Natural killer cell (primary cell): Measurements from ENCODE around the gene AHRR. TPM values are rescaled to one million over a fixed set of nuclear protein-coding genes. Genes with fewer than 3 reads are reported as not detected.

ENCODE experiments used
- ATAC-seq, 3 donors: fragments of 150-1000 bp in 2 of 3; fragments of 200-7000 bp in 1 of 3; cut with Tn5 transposase; 1 replicate in 1 of 3; 2 replicates in 2 of 3; pipeline ENCODE4 v1.10.0; 2021; ENCODE audit warnings: mild to moderate bottlenecking in 2 of 3, moderate library complexity in 2 of 3
- DNase-seq, 2 donors: peaks; one replicate each; pipeline versions ENCODE4 v3.0.0 to v3.0.0-alpha.2; 2013 to 2021; ENCODE audit warnings: mixed read lengths in 1 of 2
- H3K27ac ChIP-seq: one replicate; pipeline ENCODE4 v1.5.1; 2013; ENCODE audit warnings: mild to moderate bottlenecking, low read length
- H3K27me3 ChIP-seq: one replicate; pipeline ENCODE4 v1.6.1; 2013; ENCODE audit warnings: low read length; ENCODE audit not compliant: control insufficient read depth, insufficient read depth
- H3K36me3 ChIP-seq: one replicate; pipeline ENCODE4 v1.6.1; 2013; ENCODE audit warnings: low read length; ENCODE audit not compliant: control insufficient read depth, insufficient read depth
- H3K4me1 ChIP-seq: one replicate; pipeline ENCODE4 v1.6.1; 2013; ENCODE audit warnings: low read length; ENCODE audit not compliant: control insufficient read depth, insufficient read depth
- H3K4me3 ChIP-seq: one replicate; pipeline ENCODE4 v1.5.1; 2013; ENCODE audit warnings: low read length
- H3K9me3 ChIP-seq: one replicate; pipeline ENCODE4 v1.6.1; 2013; ENCODE audit warnings: low read length; ENCODE audit not compliant: control insufficient read depth, insufficient read depth
- H3K27ac Mint-ChIP-seq, 2 donors: one replicate each; pipeline ENCODE4 v1.8.0; 2022; ENCODE audit warnings: mild to moderate bottlenecking in 2 of 2, mixed read lengths in 2 of 2, moderate library complexity in 1 of 2
- H3K27me3 Mint-ChIP-seq, 2 donors: one replicate each; pipeline ENCODE4 v1.8.0; 2022; ENCODE audit warnings: low read depth in 2 of 2, mixed read lengths in 2 of 2
- H3K36me3 Mint-ChIP-seq: one replicate; pipeline ENCODE4 v1.8.0; 2022; ENCODE audit warnings: mixed read lengths
- H3K4me1 Mint-ChIP-seq, 2 donors: one replicate each; pipeline ENCODE4 v1.8.0; 2022; ENCODE audit warnings: mixed read lengths in 2 of 2
- H3K4me3 Mint-ChIP-seq: one replicate; pipeline ENCODE4 v1.8.0; 2022; ENCODE audit warnings: mild to moderate bottlenecking, moderate library complexity, mixed read lengths
- H3K9me3 Mint-ChIP-seq, 2 donors: one replicate each; pipeline ENCODE4 v1.8.0; 2022; ENCODE audit warnings: mixed read lengths in 2 of 2
- CTCF ChIP-seq: fragments of 200-600 bp; IDR thresholded peaks from one replicate; pipeline ENCODE4 v1.8.0; 2022; ENCODE audit warnings: antibody characterized with exemption
- WGBS: methylation state at CpG from one replicate; pipeline ENCODE4 v1.1.7; 2013; ENCODE audit warnings: missing lambda C conversion rate; ENCODE audit not compliant: insufficient coverage; 5-methylcytosine and 5-hydroxymethylcytosine counted together
- intact Hi-C: fragments of 100-400 bp; cut with micrococcal nuclease; formaldehyde crosslinking; loops from one replicate; pipeline ENCODE4 v1.14.2; 2022
- total RNA-seq, 4 donors: library from RNA; stranded (reverse); fragments of 120-200 nt in 1 of 4; gene quantifications; one replicate each; pipeline versions ENCODE4 v1.2.3 to v1.2.4, GENCODE V29; 2013 to 2022

The AHRR gene
- total RNA-seq, 3 donors from 2014 or later (not counting 1 experiment from before 2014, with no cell fraction given) = 0.88 to 1.4 (median 1.2) TPM

GRCh38 chr5:366541-367357 is 45.2 kb downstream of the AHRR start:
- peaks cover 8 to 46% of the 10 kb centered on the region in 2 donors for H3K27me3 Mint-ChIP-seq
- H3K4me3 Mint-ChIP-seq = no peak overlapping the region
- Histone ChIP-seq H3K27me3 (no peaks in the 10 kb centered on the region), H3K4me1 (peaks cover 14% of the 10 kb centered on the region), H3K9me3 (no peaks in the 10 kb centered on the region), H3K27ac (no peak overlapping the region), H3K4me3 (no peak overlapping the region), H3K36me3 (no peaks in the 10 kb centered on the region)
- H3K27ac Mint-ChIP-seq = no peak overlapping the region
- H3K9me3 Mint-ChIP-seq = peaks cover 2 to 13% of the 10 kb centered on the region in 2 donors
- peaks cover 15 to 16% of the 10 kb centered on the region in 2 donors for H3K4me1 Mint-ChIP-seq
- TF ChIP-seq CTCF = no peak
- ATAC-seq (no peak), DNase-seq (no peak)
- peaks cover 8% of the 10 kb centered on the region for H3K36me3 Mint-ChIP-seq
- intact Hi-C loops = no loop called here
- 75% methylated on average over 18 of the region's 18 CpGs for WGBS

DNA sequence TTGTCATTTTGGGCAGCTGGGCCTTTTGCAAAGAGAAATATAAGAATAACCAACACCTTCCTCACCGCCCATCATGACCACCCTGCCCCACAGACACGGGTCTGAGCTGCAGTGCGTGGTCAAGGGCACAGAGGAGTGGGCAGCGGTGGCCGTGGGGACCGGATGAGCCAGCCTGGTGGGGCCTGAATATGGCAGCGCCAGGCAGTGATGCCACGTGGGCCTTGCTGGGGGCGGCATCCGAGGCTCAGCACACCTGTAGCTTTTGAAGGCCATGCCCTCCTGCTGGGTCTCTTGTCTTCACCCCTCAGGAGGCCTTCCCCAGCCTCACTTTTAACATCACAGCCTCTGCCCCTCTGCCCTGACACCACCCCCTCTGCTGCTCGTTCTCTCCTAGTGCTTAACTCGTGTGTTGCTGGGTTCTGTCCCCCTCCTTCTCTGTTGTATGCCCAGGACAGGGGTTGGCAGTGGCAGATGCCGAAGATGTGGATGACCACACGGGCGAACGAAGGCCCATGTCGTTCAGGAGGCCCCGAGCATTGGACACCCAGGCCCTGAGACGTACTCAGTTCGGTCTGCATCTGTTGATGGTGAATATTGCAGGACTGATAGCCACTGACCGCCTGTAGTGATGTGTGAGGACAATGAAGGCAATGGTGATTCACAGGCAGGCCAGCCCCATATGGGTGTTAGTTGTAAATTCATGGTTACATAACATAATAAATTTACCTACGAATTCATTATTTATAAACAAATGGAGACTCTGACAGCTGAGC is 46.0 kb downstream of the AHRR start:
- no peak for TF ChIP-seq CTCF
- Histone ChIP-seq H3K27me3 (peaks cover under 1% of the 10 kb centered on the region), H3K36me3 (no peaks in the 10 kb centered on the region), H3K27ac (no peak overlapping the region), H3K9me3 (no peaks in the 10 kb centered on the region), H3K4me1 (peaks cover 14% of the 10 kb centered on the region), H3K4me3 (no peak overlapping the region)
- 90% methylated on average over 21 of the region's 22 CpGs for WGBS
- H3K9me3 Mint-ChIP-seq = peaks cover 2 to 13% of the 10 kb centered on the region in 2 donors
- no peak for DNase-seq
- peaks cover 15 to 16% of the 10 kb centered on the region in 2 donors for H3K4me1 Mint-ChIP-seq
- H3K4me3 Mint-ChIP-seq = no peak overlapping the region
- peaks cover 12 to 46% of the 10 kb centered on the region in 2 donors for H3K27me3 Mint-ChIP-seq
- H3K36me3 Mint-ChIP-seq = peaks cover 8% of the 10 kb centered on the region
- H3K27ac Mint-ChIP-seq = no peak overlapping the region
- intact Hi-C loops = no loop called here
- ATAC-seq = no peak

DNA sequence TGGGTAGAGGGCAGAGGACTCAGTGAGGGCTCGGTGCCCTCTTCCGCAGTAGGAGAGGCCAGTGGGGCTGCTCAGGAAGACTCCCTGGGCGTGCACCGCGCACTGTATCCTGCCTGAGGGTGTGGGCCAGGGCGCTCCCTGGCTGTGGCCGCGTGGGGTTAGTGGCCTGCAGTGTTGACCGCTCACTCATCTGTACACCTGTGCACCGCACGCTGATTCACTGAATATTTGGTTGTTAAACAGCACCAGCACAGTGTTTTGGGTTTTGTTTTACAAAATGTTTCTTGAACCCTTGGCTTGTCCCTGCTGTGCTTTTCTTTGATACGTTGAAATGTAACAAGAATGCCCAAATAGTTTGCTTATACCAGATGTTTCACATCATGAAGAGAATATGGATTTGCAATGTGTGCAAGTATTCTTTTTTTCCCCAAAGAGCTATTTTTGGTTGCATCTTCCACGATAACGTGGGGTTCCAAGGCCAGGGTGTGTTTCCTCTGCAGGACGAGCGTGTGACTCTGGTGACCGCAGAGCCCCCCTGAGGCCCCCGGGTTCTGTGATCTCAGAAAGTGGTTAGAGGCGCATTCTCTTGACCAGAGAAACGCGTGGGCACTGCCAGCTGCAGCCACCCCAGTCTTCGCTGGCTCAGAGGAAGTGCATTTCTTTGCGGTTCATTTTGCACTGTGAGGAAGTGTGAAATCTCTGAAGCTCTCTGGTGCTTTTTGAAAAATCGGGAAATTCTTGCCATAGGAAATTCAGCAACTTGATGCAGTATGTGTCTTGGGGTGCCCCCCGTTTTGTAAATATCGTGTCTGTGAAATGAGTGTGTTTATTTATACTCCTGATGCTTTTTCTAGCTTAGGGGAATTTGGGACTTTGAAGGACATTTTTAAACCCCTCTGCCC is 46.9 kb downstream of the AHRR start:
- Histone ChIP-seq H3K36me3 (no peaks in the 10 kb centered on the region), H3K4me1 (peaks cover 18% of the 10 kb centered on the region), H3K9me3 (no peaks in the 10 kb centered on the region), H3K4me3 (no peak overlapping the region), H3K27ac (no peak overlapping the region), H3K27me3 (peaks cover 2% of the 10 kb centered on the region)
- H3K27me3 Mint-ChIP-seq = peaks cover 12 to 44% of the 10 kb centered on the region in 2 donors
- DNase-seq (peak in 1 of 2 donors; percentile 36), ATAC-seq (peak in 2 of 3 donors; percentile 35 to 43)
- no peak overlapping the region for H3K27ac Mint-ChIP-seq
- H3K36me3 Mint-ChIP-seq = peaks cover 8% of the 10 kb centered on the region
- intact Hi-C loops = no loop called here
- peaks cover 2 to 13% of the 10 kb centered on the region in 2 donors for H3K9me3 Mint-ChIP-seq
- no peak for TF ChIP-seq CTCF
- H3K4me3 Mint-ChIP-seq = no peak overlapping the region
- 39% methylated on average over 26 of the region's 26 CpGs for WGBS
- H3K4me1 Mint-ChIP-seq = peaks cover 15 to 16% of the 10 kb centered on the region in 2 donors
